SK-N-SH (cell line): ENCODE results near the gene SDK1.

ENCODE experiments used
- CTCF ChIP-seq: fragments of 200-600 bp; sonication (generic); IDR thresholded peaks from 2 replicates; pipeline ENCODE4 v1.6.1; 2017; ENCODE audit warnings: antibody characterized with exemption, mild to moderate bottlenecking, moderate library complexity
- EZH2phosphoT487 ChIP-seq: fragments of 200-600 bp; sonication (generic); IDR thresholded peaks from 2 replicates; pipeline ENCODE4 v1.6.1; 2017; ENCODE audit warnings: low read depth, mixed run types, mild to moderate bottlenecking, antibody characterized with exemption, moderate library complexity, borderline replicate concordance
- FOSL2 ChIP-seq: IDR thresholded peaks from 2 replicates; pipeline ENCODE4 v1.4.0; 2012; ENCODE audit warnings: low read depth, mild to moderate bottlenecking, moderate library complexity, borderline replicate concordance
- JUND ChIP-seq: IDR thresholded peaks from 2 replicates; pipeline ENCODE4 v1.4.0; 2012
- MXI1 ChIP-seq: IDR thresholded peaks from 2 replicates; pipeline ENCODE4 v1.6.1; 2012; ENCODE audit warnings: mild to moderate bottlenecking, low read depth, low read length, improper control_type of control experiment
- NRF1 ChIP-seq: IDR thresholded peaks from 2 replicates; pipeline ENCODE4 v1.6.1; 2012; ENCODE audit warnings: low read depth, mild to moderate bottlenecking, low read length
- PBX3 ChIP-seq: IDR thresholded peaks from 2 replicates; pipeline ENCODE4; 2012
- POLR2AphosphoS5 ChIP-seq: IDR thresholded peaks from 2 replicates; pipeline ENCODE4 v1.6.1; 2012; ENCODE audit warnings: low read depth, low read length
- RAD21 ChIP-seq: IDR thresholded peaks from 2 replicates; pipeline ENCODE4 v1.6.1; 2012; ENCODE audit warnings: mild to moderate bottlenecking, low read length
- SMC3 ChIP-seq: IDR thresholded peaks from 2 replicates; pipeline ENCODE4 v1.6.1; 2012; ENCODE audit warnings: low read depth, low read length, improper control_type of control experiment
- TCF12 ChIP-seq: IDR thresholded peaks from 2 replicates; pipeline ENCODE4 v1.4.0; 2012
- USF1 ChIP-seq: IDR thresholded peaks from 2 replicates; pipeline ENCODE4 v1.4.0; 2012; ENCODE audit warnings: low read depth, borderline replicate concordance
- USF2 ChIP-seq: fragments of 150-350 bp; IDR thresholded peaks from 2 replicates; pipeline ENCODE4 v1.6.1; 2017; ENCODE audit warnings: antibody characterized with exemption, low read length, low read depth, borderline replicate concordance
- TF ChIP-seq, protein P1 (sequence below): fragments of 150-350 bp; IDR thresholded peaks from 2 replicates; pipeline ENCODE4 v1.6.1; 2016; ENCODE audit warnings: mild to moderate bottlenecking, low read depth, low read length

DNA sequence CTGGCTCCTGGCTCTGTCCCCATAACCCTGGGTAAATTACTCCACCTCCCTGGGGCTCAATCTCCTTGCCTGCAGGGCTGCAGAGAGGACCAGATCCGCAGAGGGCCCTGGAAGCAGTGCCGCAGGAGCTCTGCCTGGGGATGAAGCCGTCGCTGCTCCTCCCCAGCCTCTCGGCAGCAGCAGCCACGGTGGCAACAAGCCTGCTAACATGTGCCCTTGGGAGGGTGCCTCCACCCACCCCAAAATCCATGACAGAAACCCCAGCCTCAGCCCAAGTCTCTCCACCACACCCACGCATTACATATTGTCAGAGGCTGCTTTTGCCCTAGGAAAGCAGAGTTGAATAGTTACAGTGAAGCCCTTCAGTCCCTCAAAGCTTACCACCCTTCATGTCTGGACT, 894.6 kb downstream of the SDK1 start:
- no peak for TF ChIP-seq CTCF
- no peak for TF ChIP-seq JUND
- TF ChIP-seq EZH2phosphoT487 = no peak
- TF ChIP-seq TCF12 = no peak
- no peak for TF ChIP-seq POLR2AphosphoS5
- TF ChIP-seq NRF1 = no peak
- no peak for TF ChIP-seq USF2
- TF ChIP-seq, protein P1, sequence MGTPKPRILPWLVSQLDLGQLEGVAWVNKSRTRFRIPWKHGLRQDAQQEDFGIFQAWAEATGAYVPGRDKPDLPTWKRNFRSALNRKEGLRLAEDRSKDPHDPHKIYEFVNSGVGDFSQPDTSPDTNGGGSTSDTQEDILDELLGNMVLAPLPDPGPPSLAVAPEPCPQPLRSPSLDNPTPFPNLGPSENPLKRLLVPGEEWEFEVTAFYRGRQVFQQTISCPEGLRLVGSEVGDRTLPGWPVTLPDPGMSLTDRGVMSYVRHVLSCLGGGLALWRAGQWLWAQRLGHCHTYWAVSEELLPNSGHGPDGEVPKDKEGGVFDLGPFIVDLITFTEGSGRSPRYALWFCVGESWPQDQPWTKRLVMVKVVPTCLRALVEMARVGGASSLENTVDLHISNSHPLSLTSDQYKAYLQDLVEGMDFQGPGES = no peak
- TF ChIP-seq SMC3 = no peak
- no peak for TF ChIP-seq FOSL2
- no peak for TF ChIP-seq USF1
- TF ChIP-seq RAD21 = no peak
- TF ChIP-seq PBX3 = no peak
- TF ChIP-seq MXI1 = no peak
